Raji (cell line): Measurements from ENCODE around the gene ELF1.

Experiments used
- POLR2A ChIP-seq: IDR thresholded peaks from 2 replicates; pipeline ENCODE4 v1.6.1; 2011; ENCODE audit warnings: low read depth, low read length, control low read depth; ENCODE audit not compliant: insufficient read depth

ELF1 gene

DNA sequence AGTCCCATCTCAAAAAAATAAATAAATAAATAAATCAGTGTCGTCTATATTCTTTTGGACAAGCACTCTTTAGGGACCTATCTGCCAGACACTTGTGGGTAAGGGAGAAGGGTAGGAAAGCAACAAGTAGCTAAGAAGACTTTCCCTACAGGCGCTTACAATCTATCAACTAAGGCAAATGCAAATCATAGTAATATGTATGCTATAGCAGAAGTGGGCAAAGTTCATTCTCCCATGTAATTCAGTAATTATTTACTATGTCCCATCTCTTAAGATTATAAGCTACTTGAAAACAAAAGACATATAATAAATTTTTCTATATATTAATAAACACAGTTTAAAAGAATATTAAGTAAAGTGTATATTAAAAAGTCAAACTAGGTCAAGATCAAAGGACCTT is 16.5 kb downstream of the ELF1 start:
- TF ChIP-seq POLR2A, result no peak

DNA sequence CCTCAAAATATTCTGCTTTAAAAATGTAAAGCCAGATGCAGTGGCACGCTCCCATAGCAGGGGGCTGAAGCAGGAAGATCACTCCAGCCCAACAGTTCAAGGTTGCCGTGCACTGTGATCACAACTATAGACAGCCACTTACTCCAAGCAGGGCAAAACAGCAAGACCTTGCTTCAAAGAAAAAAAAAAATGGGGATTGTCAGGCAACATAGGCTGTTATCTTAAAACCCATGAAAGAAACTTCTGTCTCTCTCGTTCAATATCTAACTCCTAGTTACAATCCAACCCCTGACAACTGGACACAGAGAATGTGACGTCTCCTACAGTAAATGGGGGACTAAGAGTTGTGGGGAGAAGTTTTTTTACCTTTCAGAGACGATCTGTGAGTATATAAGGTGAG is 17.4 kb downstream of the ELF1 start:
- TF ChIP-seq POLR2A, result no peak

DNA sequence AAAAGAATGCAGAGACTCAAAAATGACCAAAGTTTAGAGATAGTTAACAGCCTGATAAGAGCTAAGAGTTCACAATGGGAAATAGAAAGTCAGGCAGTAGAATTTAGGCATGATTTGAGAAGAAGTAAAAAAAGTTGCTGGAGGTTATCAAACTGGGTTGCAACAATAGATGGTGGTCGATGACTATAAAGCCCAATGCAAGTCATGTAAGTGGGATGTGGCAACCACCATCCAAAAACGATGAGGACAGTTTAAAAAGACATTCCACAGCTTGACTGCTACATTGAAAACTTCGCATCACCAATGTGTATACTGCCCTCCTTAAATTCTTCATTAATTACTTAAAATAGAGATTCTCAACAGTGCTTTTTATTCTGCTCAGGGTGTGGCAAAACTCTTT is 19.7 kb downstream of the ELF1 start:
- no peak for TF ChIP-seq POLR2A

DNA sequence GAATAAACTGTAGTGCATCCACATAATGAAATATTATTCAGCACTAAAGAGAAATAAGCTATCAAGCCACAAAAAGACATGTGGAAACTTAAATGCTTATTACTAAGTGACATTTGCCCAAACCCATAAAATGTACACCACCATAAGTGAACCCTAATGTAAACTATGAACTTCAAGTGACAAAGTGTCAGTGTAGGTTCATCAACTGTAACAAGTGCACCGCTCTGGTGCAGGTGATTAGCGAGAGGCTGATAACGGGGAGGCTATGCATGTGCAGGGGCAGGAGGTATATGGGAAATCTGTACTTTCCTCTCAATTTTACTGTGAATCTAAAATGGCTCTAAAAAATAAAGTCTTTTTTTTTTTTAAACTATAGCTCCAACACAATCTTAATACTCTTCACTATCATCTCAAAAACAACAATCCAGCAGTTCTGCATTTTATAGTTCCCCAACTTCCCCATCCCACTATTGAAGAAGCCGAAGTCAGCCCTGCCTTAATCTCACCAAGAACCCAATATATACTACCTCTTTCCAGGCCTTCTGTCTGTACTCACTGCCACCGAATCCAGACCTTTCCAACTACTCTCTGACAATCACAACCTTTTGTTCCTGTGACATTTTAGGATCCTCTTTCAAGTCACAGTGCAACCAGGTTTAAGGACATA is 22.6 kb downstream of the ELF1 start:
- no peak for TF ChIP-seq POLR2A

DNA sequence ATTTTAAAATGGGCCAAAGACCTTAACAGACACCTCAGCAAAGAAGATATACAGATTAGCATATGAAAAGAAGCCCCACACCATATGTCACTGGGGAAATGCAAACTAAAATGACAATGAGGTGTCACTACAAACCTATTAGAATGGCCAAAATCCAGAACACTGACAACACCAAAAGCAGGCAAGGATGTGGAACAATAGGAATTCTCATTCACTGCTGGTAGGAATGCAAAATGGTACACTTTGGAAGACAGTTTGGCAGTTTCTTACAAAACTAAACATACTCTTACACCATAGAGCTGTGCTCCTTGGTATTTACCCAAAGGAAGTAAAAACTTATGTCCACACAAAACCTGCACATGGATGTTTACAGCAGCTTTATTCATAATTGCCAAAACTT is 23.1 kb downstream of the ELF1 start:
- TF ChIP-seq POLR2A, result no peak

DNA sequence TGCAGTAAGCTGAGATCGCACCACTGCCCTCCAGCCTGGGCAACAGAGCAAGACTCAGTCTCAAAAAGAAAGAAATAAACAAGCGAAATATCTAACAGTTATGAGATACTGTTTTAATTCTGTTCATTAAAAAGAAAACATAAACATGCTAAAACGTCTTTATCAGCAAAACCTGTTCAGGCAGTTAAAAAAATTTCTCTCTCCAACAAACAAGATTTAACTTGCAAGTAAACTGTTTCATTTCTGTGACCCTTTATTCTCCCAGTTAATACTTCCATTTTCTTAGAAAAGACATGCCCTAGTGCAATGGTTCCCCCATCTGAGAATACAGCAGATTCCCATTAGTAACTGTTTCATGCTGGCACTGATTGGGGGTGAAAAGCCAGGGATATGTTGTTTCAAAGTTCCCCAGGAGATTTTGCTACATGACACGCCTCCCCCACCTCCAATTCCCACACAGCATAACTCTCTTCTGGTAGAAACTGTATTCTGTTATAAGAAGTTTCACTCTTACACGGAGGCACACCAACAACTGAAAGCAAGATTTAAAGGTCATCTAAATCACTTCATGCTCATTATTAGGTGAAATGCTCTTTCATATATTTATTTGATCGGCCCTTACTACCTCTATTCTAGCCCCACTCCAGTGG is 24.4 kb downstream of the ELF1 start:
- no peak for TF ChIP-seq POLR2A

DNA sequence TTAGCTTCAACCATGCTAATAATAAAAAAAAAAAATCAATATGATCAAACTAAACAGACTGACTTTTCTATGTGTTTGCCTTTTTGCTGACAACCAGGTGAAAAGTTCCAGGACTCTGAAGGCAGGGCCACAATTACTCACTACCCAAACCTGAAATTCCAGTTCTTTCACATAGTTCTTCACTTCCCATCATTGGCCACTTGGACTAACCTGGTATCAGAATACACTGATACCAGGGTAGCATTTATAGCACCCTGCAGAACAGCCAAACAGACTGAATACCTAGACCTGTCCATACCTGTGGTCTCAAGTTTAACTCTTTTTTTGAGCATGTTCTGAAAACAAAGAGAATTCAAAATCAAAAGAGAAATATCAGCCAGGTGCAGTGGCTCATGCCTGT is 25.1 kb downstream of the ELF1 start:
- TF ChIP-seq POLR2A, result no peak

DNA sequence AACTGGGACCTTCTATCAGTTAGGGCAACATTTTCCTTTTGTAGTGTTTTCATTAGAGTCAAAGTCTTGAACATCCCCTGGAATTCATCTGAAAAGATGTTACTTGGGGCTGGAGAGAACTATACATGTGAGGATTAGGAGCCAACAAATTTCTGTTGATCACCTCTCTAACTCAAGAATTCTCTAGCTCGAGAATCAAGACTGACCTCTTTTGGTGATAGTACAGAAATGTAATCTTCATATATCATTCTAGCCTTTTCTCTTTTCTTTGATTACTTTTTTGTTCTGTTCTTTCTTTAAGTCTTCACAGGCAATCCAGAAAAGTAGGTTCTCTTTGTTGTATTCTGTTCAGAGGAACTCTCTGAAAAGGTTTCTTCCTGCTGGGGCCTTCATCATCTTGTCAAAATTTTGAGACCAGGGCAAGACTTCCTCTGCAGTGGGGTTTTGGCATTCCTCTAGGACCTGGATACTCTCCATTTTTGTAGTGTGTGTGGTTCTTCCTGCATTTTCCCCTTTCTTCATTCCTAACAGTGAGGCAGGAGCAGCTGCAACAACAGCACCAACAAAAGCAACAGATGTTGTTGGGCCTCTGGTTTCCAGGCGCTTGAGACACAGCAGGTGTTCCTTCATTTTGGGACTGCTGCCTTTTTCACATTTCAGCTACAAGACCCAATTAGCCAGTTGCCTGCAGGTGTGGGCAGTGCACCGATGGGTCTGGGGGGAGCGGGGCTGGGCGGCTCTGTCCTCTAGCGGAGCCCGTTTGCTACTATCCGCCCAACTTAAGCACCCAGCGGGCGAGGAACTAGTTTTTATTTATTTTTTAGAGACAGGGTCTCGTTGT is 26.2 kb downstream of the ELF1 start:
- no peak for TF ChIP-seq POLR2A

DNA sequence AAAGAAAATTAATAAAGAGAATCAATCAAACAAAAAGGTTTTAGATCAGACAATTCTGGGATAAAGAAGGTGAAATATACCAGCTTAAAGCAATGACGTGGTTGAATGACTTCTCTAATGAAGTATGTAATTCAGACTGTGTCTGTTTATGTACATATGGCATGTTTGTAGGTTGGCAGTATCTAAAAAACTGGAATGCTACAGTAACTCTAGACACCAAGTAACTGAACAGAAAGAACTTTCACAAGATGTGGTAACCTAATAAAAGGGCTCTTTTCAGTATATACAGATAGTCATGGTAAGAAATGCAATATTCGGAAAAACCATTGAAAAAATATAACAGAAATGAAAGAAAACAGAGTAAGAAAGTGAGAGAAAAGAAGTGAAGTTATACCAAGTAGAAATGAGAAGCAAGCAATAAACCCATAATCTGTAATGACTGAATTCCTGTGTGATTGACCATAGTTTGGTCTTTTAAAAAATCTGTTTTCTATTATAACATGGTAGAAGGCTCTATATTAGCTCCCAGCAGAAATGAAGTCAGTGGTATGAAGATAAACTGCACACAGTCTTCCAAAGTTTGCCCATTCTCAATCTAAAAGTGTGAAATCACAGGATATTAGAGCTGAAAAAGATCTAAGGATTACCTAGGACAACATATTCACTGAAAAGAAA is 31.4 kb downstream of the ELF1 start:
- no peak for TF ChIP-seq POLR2A

DNA sequence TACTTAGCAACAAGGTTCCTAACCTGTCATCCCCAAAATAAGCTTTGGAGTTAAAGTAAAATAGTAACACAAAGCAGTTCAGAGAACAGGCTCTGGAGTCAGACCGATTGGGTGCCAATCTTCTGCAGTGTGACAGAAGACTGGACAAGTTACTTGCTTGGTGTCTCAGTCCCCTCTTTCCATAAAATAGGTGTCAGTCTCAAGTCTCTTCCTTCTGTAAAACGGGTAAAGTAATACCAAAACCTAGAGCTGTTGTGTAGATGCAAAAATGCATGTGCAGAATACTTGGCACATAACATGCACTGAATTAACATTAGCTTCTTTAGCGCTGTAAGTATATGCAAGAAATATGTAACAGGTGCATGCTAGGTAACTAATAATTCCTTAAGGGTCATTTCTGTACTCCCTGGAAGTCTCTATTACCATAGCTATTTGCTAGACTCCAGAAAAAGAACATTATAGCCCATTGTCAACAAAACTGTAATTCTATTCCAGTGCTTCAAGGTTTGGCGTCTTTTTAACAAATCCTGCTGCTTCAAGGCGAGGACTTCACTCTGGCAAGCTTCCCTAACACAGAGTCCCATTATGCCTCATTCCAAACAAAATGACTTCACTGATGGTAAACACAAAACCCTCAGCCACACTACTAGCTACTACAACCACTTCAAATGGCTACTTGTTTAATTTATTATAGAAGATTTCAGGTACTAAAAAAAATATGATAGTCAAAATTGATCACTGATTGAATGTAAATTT is 32.8 kb downstream of the ELF1 start:
- no peak for TF ChIP-seq POLR2A

DNA sequence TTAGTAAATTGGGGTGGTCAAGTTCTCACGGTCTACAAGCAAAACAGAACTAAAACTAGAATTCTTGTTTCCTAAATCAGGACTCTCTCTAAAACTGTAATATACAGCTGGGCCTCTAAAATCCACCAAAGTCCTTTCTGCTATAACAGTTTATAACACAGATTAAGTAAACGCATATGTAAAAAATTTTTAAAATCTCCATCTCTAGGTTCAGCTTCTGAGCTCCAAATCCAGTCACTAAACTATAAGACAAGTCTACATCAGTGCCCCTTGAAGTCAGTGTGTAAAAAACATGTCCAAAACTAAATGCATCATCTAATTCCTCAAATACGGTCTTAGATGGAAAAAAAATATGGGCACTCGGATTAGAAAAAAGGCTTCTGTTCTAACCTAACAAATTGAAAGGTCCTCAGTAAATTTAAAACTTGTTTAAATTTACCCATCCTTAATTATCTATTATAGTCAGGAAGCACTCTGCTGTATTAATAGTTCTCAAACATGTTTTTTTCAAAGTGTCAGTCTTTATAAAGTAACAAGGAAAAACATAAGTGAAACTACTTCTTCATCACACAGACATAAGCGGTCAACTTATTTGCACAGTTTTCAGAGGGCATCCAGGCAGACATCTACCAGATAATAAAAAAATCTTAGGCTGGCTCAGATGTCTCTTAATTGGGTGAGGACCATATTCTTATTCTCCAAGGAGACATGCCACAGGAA is 33.6 kb downstream of the ELF1 start:
- no peak for TF ChIP-seq POLR2A

DNA sequence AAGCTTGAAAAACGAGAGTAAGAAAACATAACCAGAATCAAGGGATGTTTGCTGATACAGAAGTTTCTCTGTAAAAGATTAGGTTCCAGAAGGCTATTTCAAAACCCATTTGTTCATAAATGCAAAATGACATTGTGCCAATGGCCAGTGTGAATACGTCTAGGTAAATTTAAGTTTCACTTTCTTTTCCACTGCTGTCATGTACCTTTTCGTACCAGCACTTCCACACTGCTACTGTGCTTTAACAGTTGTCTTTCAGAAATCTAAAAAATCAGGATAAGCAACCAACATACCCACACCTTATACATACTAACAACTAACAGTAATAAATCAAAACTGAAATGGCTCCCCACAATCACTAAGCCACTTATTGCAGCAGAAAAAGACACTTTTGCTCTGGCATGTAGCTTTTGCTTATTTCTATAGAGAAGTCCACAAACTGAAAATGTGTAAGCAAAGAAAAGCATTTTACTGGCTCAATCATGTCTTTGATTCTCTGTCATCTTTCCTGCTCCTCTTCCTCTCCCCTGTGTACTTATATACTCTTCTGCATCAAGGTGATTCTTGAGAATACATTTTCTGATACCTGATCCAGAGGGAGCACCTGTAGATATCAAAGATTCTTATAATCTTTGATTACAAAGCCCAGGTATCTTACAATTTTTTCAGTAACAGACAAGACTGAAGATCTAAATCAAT is 34.3 kb downstream of the ELF1 start:
- 0 out of 2 replicates have a peak, but pooled peaks have one; percentile 5 for TF ChIP-seq POLR2A

DNA sequence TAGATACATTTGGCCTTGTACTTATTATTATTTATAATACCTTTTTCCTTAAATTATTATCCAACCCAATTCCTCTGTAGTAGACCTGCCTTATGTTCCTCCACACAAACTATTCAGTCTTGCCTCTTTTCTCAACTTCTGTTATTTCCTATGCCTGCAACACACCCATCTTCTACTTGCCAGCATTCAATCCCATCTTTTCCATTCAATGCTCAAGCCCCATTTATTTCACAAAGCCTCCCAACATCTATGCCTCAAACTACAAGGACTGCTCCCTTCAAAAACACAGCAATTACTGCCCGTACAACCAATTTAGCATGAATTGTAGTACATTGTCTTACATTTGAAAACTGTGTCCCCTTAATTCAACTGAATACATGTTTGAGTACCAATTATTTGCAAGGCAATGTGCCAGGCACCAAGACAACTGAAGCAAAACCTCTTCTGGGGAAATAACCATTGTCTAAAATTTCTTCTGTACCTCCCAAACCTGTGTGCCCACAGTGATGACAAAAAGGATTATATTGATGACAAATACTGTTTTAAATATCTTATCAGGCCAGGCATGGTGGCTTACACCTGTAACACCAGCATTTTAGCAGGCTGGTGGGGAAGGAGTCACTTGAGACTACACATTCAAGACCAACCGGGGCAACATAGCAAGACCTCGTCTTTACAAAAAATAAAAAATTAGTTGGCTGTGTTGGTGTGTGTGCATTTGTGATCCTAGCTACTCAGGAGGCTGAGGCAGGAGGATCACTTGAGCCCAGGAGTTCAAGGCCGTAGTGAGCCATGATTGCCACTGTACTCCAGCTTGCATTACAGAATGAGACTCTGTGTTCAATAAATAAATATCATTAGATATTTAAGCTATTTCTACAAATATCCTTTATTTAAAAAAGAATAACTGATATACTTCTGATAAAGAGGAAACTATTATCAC is 35.1 kb downstream of the ELF1 start:
- TF ChIP-seq POLR2A, result no peak

DNA sequence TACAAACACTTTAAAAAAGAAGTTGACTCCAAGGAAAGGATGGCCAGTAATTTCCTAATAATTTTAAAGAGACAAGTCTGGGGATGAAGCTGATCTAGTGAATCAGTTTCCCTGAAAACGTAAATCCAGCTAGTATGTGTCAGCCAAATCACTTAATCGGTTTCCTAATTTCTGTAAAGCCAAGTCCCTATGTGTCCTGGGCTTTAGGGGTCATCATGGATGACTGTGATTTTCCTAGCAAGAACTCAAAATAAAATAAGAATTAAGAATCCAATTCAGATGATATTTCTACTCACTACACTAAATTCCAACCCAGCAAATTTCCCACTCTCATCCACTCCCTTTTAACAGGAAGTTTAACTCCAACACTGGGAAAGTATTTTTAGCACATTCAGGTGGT is 35.9 kb downstream of the ELF1 start:
- TF ChIP-seq POLR2A, result no peak
